ENCODE measurements around the gene CFAP157. TPM values are rescaled to one million over a fixed set of nuclear protein-coding genes. Genes with fewer than 3 reads are reported as not detected.
"Not testable (repeated sequence)": the region's sequence is repeated elsewhere in the genome, so short reads cannot be mapped to it uniquely, and the experiment has no call there.

CFAP157 gene
- total RNA-seq, 1 donor from 2014 or later, result not detected

DNA sequence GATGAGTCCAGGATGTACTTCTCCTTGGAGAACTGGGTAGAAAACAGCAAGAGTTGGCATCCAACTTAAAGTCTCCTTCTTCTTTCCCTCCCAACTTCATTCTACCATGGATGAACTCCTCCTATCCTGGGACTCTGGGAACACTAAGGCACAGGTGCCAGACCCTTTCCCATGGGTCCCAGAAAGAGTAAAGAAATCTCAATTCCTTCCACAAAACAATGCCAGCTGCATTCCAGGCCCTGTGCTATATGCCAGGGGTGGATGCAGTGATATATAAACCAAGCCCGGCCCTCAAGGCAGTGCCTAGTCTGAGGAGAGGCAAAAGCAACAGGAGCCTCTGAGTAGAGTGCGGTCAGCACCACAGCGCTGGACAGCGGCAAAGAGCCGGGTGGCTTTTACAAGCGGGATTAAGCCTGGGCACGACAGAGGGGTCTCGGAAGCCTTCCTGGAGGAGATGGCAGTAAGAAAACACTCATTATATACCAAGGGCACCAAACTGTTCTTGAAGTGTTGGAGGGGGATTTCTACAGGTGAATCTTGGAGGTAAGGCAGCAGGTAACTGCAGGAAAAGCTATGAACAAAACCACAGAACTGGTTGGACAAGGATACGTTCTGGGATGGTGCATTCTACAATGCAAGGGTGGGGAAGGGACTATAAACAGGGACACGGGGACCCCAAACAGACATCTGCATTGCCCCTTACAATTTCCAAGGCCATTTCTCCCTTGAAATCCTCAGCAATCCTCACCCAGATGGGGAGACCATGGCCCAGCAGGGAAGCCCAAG, 44.7 kb downstream of the CFAP157 start:
- DNase-seq (ENCODE audit: low read depth), result no peak
- TF ChIP-seq, protein P1, sequence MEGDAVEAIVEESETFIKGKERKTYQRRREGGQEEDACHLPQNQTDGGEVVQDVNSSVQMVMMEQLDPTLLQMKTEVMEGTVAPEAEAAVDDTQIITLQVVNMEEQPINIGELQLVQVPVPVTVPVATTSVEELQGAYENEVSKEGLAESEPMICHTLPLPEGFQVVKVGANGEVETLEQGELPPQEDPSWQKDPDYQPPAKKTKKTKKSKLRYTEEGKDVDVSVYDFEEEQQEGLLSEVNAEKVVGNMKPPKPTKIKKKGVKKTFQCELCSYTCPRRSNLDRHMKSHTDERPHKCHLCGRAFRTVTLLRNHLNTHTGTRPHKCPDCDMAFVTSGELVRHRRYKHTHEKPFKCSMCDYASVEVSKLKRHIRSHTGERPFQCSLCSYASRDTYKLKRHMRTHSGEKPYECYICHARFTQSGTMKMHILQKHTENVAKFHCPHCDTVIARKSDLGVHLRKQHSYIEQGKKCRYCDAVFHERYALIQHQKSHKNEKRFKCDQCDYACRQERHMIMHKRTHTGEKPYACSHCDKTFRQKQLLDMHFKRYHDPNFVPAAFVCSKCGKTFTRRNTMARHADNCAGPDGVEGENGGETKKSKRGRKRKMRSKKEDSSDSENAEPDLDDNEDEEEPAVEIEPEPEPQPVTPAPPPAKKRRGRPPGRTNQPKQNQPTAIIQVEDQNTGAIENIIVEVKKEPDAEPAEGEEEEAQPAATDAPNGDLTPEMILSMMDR (conservative IDR thresholded peaks at IDR 0.05; ENCODE audit: low read depth, low read length), result no peak
- no peak overlapping the region for H3K4me3 ChIP-seq (ENCODE audit: low read depth, low read length)

DNA sequence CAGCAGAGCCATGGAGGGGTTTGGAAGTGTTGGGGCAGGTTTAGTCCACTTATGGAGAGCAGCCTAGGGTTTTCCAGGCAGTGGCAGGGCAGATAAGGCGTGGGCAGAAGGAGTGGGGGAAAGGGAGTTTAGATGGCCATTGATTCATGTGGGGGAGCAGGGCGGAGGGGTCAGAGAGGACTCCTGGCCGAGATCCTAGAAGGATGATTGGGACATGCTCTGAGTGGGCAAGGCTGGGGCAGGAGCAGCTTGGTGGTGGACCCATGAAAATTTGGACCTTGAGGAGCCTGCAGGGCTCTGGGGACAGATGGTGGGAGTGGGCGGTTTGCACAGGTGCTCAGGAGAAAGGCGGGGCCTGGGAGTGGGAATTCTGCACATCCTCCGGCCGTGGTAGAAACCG, 46.4 kb downstream of the CFAP157 start:
- no peak for DNase-seq (ENCODE audit: low read depth)
- H3K4me3 ChIP-seq (ENCODE audit: low read depth, low read length), result no peak overlapping the region
- TF ChIP-seq, protein P1 (conservative IDR thresholded peaks at IDR 0.05; ENCODE audit: low read depth, low read length), result no peak

DNA sequence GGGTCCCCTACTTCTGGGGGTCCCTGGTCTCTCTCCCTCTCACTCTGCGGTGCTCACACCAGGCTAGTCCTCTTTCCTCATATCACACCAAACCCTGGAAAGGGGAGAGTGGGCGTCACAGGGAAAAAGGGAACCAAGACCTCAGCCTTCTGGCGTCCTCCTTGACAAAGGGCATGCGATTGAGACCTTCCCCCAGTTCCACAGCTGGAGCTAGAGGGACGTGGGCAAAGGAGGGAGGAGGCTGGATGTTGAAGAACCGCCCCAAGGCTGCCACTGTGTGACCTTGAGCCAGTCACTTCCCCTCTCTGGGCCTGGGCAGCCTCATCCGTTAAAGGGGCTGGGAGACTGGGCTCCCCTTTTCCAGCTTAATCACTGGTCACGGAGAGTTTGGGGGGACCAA, 46.8 kb downstream of the CFAP157 start:
- no peak overlapping the region for H3K4me3 ChIP-seq (ENCODE audit: low read depth, low read length)
- TF ChIP-seq, protein P1 (conservative IDR thresholded peaks at IDR 0.05; ENCODE audit: low read depth, low read length), result no peak
- DNase-seq (ENCODE audit: low read depth), result no peak

DNA sequence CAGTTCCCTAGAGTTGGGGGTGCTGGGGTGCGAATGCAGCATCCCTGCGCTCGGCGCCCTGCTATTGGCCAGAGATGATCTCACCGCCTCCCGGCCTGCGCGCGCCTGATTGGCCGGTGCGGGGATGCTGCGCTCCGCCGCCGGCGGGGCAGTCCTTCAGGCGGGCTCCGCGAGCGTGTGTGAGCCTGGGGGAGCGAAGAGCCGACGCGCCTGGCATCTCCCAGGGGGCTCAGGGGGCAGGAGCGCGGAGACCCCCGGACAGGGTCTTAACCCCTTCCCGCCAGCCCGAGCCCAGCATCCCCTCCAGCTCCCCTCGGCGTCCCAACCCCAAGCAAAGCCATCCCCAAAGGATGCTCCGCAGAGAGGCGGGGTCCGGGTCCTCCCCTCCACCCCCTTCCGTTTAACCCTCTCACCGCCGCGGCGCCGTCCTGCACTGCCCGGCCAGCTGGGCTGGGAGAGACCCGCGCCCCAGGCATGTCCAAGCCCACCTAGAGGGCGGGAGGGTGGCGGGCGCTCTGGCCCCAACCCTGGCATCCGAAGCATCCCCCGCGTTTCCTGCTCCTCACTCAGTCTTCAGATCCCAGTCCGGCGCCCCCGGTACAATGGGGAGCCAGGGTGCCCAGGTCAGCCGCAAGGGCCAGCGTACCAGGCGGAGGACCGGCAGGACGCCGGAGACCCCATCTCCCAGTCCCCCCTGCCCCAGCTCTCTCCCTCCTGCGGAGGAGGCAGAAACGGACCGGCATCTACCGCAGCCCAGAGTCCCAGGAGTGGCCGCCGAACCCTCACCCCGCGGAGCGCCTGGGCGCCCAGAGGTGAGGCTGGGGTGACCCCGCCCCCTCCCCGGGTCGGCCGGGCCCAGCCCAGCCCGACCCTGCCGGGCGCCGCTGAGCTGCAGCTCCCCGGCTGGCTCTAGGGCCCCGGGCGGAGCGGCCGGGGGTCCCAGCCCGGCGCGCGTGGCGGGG, 47.6 kb downstream of the CFAP157 start:
- DNase-seq (ENCODE audit: low read depth), result no peak
- TF ChIP-seq, protein P1 (conservative IDR thresholded peaks at IDR 0.05; ENCODE audit: low read depth, low read length), result no peak
- H3K4me3 ChIP-seq (ENCODE audit: low read depth, low read length), result no peak overlapping the region

DNA sequence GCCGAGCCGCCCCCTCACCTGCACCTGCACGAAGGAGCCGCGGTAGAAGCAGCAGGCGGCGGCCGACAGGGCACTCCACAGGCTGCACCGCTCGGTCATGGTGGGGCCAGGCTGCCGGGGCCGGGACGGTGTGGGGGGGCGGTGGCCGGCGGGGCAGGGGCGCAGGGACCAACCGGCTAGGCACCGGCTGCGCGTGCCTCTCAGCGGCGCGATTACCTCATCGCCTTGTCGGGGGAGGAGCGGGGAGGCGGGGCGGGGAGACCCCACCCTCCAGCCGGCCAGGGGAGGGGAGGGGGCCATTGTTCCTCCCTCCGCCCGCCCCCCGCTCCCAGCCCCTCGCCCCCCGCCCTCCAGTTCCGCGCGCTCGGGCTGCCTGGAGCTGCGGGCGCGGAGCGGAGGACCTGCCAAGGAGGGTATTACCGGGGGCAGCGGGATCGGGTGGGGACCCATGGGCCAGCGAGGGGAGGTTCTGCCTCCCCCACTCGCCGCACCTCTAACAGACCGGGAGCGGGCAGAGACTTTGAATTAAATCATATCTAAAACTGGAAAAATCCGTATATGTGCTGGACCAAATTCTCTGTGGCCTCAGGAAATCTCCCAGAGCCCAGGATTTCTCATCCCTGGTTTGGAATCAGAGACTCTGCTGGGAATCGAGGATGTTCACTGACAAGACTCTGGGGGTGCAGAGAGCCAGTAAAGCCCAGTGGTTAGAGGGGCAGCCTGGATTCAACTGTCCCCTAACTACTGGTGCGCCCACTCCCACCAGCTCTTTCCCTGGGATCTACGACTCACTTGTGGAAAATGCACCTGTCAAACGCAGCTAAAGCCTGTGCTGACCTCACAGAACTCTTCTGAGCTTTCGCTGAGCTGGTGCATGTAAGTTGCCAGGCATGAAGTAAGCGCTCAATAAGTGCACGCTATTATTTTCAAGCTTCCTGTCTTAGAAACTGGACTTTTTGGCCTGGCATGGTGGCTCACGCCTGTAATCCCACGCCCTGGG, 48.6 kb downstream of the CFAP157 start:
- TF ChIP-seq, protein P1 (conservative IDR thresholded peaks at IDR 0.05; ENCODE audit: low read depth, low read length), result no peak
- no peak overlapping the region for H3K4me3 ChIP-seq (ENCODE audit: low read depth, low read length)
- no peak for DNase-seq (ENCODE audit: low read depth)

DNA sequence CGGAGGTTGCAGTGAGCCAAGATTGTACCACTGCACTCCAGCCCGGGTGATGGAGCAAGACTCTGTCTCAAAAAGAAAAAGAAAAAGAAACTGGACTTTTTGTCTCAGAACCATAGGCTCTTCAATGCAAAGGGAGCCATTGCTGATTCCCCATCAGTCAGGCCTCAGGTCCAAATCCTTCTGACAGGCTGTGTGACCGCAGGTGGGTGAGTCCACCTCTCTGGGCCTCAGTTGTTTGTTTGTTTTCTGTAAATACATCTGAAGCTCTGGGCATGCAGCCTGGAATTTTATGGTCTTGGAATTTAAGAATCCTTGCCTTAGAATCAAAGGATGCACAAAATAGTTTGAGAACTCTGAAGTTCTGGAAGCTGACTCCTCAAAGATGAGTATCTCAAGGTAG, 49.4 kb downstream of the CFAP157 start:
- H3K4me3 ChIP-seq (ENCODE audit: low read depth, low read length), result no peak overlapping the region
- TF ChIP-seq, protein P1 (conservative IDR thresholded peaks at IDR 0.05; ENCODE audit: low read depth, low read length), result no peak
- DNase-seq (ENCODE audit: low read depth), result no peak

DNA sequence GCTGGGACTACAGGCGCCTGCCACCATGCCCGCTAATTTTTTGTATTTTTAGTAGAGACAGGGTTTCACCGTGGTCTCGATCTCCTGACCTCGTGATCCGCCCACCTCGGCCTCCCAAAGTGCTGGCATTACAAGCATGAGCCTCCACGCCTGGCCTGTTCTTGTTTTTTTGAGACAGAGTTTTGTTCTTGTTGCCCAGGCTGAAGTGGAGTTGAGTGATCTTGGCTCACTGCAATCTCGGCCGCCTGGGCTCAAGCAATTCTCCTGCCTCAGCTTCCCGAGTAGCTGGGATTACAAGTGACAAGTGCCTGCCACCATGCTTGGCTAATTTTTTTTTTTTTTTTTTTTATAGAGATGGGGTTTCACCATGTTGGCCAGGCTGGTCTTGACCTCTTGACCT, 50.0 kb downstream of the CFAP157 start:
- not testable (repeated sequence) for H3K4me3 ChIP-seq (ENCODE audit: low read depth, low read length); DNase-seq (ENCODE audit: low read depth)
